SU-DHL-6 (cell line): ENCODE measurements around the gene STK36.

Source experiments
- EZH2phosphoT487 ChIP-seq: fragments of 200-600 bp; sonication (generic), shearing (Covaris generic); conservative IDR thresholded peaks from 2 replicates; pipeline ENCODE4 v1.6.1; 2018; ENCODE audit warnings: mild to moderate bottlenecking, antibody characterized with exemption, low read length, moderate library complexity, mixed read lengths
- TF ChIP-seq, protein P1 (sequence below): fragments of 200-600 bp; sonication (generic); IDR thresholded peaks from one replicate; pipeline ENCODE4 v1.5.1; 2017; ENCODE audit warnings: antibody characterized with exemption, mild to moderate bottlenecking, low read length, moderate library complexity; ENCODE audit not compliant: insufficient read depth, poor library complexity, severe bottlenecking

DNA sequence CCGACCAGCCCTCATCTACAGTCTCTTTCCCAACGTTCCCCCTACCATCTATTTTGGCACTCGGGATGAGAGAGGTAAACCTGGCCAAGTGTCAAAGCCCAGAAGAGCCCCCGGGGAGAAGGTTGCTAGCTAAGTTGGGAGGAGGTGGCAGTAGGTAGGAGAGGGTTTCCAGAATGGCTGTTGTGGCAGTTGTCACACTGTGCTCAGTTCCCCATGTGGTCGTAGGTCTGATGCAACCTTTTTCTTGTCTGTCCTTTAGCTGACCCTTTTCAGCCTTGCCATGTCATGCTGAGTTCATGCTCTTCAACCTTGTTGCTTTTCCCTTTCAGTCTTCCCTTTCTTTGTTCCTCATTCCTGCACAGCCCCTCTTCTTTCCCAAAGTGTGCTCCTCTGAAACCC, 73.3 kb downstream of the STK36 start:
- TF ChIP-seq, protein P1, sequence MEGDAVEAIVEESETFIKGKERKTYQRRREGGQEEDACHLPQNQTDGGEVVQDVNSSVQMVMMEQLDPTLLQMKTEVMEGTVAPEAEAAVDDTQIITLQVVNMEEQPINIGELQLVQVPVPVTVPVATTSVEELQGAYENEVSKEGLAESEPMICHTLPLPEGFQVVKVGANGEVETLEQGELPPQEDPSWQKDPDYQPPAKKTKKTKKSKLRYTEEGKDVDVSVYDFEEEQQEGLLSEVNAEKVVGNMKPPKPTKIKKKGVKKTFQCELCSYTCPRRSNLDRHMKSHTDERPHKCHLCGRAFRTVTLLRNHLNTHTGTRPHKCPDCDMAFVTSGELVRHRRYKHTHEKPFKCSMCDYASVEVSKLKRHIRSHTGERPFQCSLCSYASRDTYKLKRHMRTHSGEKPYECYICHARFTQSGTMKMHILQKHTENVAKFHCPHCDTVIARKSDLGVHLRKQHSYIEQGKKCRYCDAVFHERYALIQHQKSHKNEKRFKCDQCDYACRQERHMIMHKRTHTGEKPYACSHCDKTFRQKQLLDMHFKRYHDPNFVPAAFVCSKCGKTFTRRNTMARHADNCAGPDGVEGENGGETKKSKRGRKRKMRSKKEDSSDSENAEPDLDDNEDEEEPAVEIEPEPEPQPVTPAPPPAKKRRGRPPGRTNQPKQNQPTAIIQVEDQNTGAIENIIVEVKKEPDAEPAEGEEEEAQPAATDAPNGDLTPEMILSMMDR, result no peak
- TF ChIP-seq EZH2phosphoT487, result no peak
